Osteocyte (in vitro differentiated cells): ENCODE measurements around the gene SERPINI1. TPM values are rescaled to one million over a fixed set of nuclear protein-coding genes. Genes with fewer than 3 reads are reported as not detected.

Experiments used
- DNase-seq: peaks from one replicate; pipeline ENCODE4 v3.0.0; 2021; ENCODE audit warnings: mixed read lengths; ENCODE audit not compliant: unreplicated experiment; ENCODE audit errors: extremely low spot score
- H3K27ac Mint-ChIP-seq: one replicate; pipeline ENCODE4 v1.8.0; 2021; ENCODE audit warnings: mild to moderate bottlenecking, mixed read lengths; ENCODE audit not compliant: unreplicated experiment
- H3K27me3 Mint-ChIP-seq: one replicate; pipeline ENCODE4 v1.8.0; 2021; ENCODE audit warnings: mixed read lengths; ENCODE audit not compliant: unreplicated experiment
- H3K36me3 Mint-ChIP-seq: one replicate; pipeline ENCODE4 v1.8.0; 2021; ENCODE audit warnings: mixed read lengths; ENCODE audit not compliant: unreplicated experiment
- H3K4me1 Mint-ChIP-seq: one replicate; pipeline ENCODE4 v1.8.0; 2021; ENCODE audit warnings: mixed read lengths; ENCODE audit not compliant: unreplicated experiment
- H3K4me3 Mint-ChIP-seq: one replicate; pipeline ENCODE4 v1.8.0; 2021; ENCODE audit warnings: mild to moderate bottlenecking, moderate library complexity, mixed read lengths; ENCODE audit not compliant: unreplicated experiment
- H3K9me3 Mint-ChIP-seq: one replicate; pipeline ENCODE4 v1.8.0; 2021; ENCODE audit warnings: mixed read lengths; ENCODE audit not compliant: unreplicated experiment
- CTCF ChIP-seq: fragments of 200-600 bp; sonication (generic); IDR thresholded peaks from 2 replicates; pipeline ENCODE4 v1.5.0; 2021; ENCODE audit warnings: antibody characterized with exemption, mild to moderate bottlenecking, moderate library complexity
- total RNA-seq: library from RNA; stranded (reverse); gene quantifications from 2 replicates; pipeline ENCODE4 v1.2.1, GENCODE V29; 2021

Gene SERPINI1
- total RNA-seq, 1 donor from 2014 or later, result 0.35 TPM

GRCh38 chr3:167855306-167855705, 119.8 kb downstream of the SERPINI1 start:
- Mint-ChIP-seq H3K4me1 (no peaks in the 10 kb centered on the region), H3K9me3 (no peaks in the 10 kb centered on the region), H3K27ac (no peak overlapping the region), H3K4me3 (no peak overlapping the region), H3K36me3 (no peaks in the 10 kb centered on the region), H3K27me3 (peaks cover 9% of the 10 kb centered on the region)
- no peak for DNase-seq
- no peak for TF ChIP-seq CTCF

GRCh38 chr3:167858865-167859264, 123.3 kb downstream of the SERPINI1 start:
- Mint-ChIP-seq H3K4me3 (no peak overlapping the region), H3K27me3 (peaks cover 11% of the 10 kb centered on the region), H3K27ac (no peak overlapping the region), H3K36me3 (no peaks in the 10 kb centered on the region), H3K9me3 (no peaks in the 10 kb centered on the region), H3K4me1 (no peaks in the 10 kb centered on the region)
- TF ChIP-seq CTCF, result no peak
- DNase-seq, result no peak

- H3K27ac Mint-ChIP-seq, result no peak overlapping the region
- no peaks in the 10 kb centered on the region for H3K36me3 Mint-ChIP-seq
- no peaks in the 10 kb centered on the region for H3K4me1 Mint-ChIP-seq
- H3K9me3 Mint-ChIP-seq, result no peaks in the 10 kb centered on the region
- TF ChIP-seq CTCF, result no peak
- H3K4me3 Mint-ChIP-seq, result no peak overlapping the region
- DNase-seq, result no peak
- peaks cover 11% of the 10 kb centered on the region for H3K27me3 Mint-ChIP-seq
Measured at GRCh38 chr3:167859610-167860009, 124.1 kb downstream of the SERPINI1 start.

- no peak for TF ChIP-seq CTCF
- no peaks in the 10 kb centered on the region for H3K36me3 Mint-ChIP-seq
- no peaks in the 10 kb centered on the region for H3K4me1 Mint-ChIP-seq
- H3K9me3 Mint-ChIP-seq, result no peaks in the 10 kb centered on the region
- DNase-seq, result no peak
- H3K27me3 Mint-ChIP-seq, result peaks cover 3% of the 10 kb centered on the region
- no peak overlapping the region for H3K27ac Mint-ChIP-seq
- no peak overlapping the region for H3K4me3 Mint-ChIP-seq
Measured at GRCh38 chr3:167861649-167862048, 126.1 kb downstream of the SERPINI1 start.

- Mint-ChIP-seq H3K36me3 (no peaks in the 10 kb centered on the region), H3K4me3 (no peak overlapping the region), H3K9me3 (no peaks in the 10 kb centered on the region), H3K27ac (no peak overlapping the region), H3K4me1 (no peaks in the 10 kb centered on the region), H3K27me3 (peaks cover 3% of the 10 kb centered on the region)
- no peak for DNase-seq
- TF ChIP-seq CTCF, result no peak
Measured at GRCh38 chr3:167862104-167862730, 126.7 kb downstream of the SERPINI1 start.
